Amygdala (tissue), 56 donors: ENCODE data around the gene ZNF746.
A peak's percentile ranks its signal among the peaks of the same experiment; 100 is the strongest.
"Not testable (repeated sequence)": the region's sequence is repeated elsewhere in the genome, so short reads cannot be mapped to it uniquely, and the experiment has no call there.

Source experiments
- DNase-seq, 56 donors: peaks; one replicate each; lab custom pipeline; 2025; lab: John Stamatoyannopoulos, UW

ZNF746 gene

GRCh38 chr7:149460493-149461277 lies 36.9 kb downstream of the ZNF746 start, which contains the start of gene ZNF777:
Gene ZNF777 (minus strand): TSS chr7:149461062. CDS start chr7:149456022, 5,040 bp downstream.
- peak in 53 of 56 donors; percentile 12 to 84 (median 64) for DNase-seq

GRCh38 chr7:149459540-149460452 lies 37.8 kb downstream of the ZNF746 start:
- DNase-seq = no peak

- no peak for DNase-seq
Measured at GRCh38 chr7:149459201-149459539, 38.4 kb downstream of the ZNF746 start.

GRCh38 chr7:149458235-149458634 lies 39.4 kb downstream of the ZNF746 start:
- DNase-seq = no peak

- no peak for DNase-seq
Measured at GRCh38 chr7:149457766-149458165, 39.8 kb downstream of the ZNF746 start.

GRCh38 chr7:149456506-149457421 lies 40.8 kb downstream of the ZNF746 start:
- no peak for DNase-seq

GRCh38 chr7:149455175-149455950 lies 42.2 kb downstream of the ZNF746 start:
- no peak for DNase-seq

GRCh38 chr7:149454750-149455149 lies 42.9 kb downstream of the ZNF746 start:
- DNase-seq = no peak

GRCh38 chr7:149454006-149454405 lies 43.6 kb downstream of the ZNF746 start:
- DNase-seq = no peak

- no peak for DNase-seq
Measured at GRCh38 chr7:149450821-149451220, 46.8 kb downstream of the ZNF746 start.

- no peak for DNase-seq
Measured at GRCh38 chr7:149449897-149450296, 47.7 kb downstream of the ZNF746 start.

- DNase-seq = no peak
Measured at GRCh38 chr7:149448961-149449360, 48.6 kb downstream of the ZNF746 start.

- not testable (repeated sequence) for DNase-seq
Measured at GRCh38 chr7:149446026-149446425, 51.6 kb downstream of the ZNF746 start.

- DNase-seq = no peak
Measured at GRCh38 chr7:149444287-149444686, 53.3 kb downstream of the ZNF746 start.

- DNase-seq = no peak
Measured at GRCh38 chr7:149443523-149443922, 54.1 kb downstream of the ZNF746 start.

GRCh38 chr7:149442924-149443323 lies 54.7 kb downstream of the ZNF746 start:
- no peak for DNase-seq

- no peak for DNase-seq
Measured at GRCh38 chr7:149440222-149440621, 57.4 kb downstream of the ZNF746 start.

GRCh38 chr7:149436358-149436757 lies 61.3 kb downstream of the ZNF746 start:
- no peak for DNase-seq

GRCh38 chr7:149433124-149433523 lies 64.5 kb downstream of the ZNF746 start:
- no peak for DNase-seq
